GM12874 (cell line): ENCODE measurements around the gene TARBP2.

Source experiments
- TF ChIP-seq, protein P1 (sequence below): IDR thresholded peaks from 2 replicates; pipeline ENCODE4 v1.5.1; 2011; ENCODE audit warnings: low read depth, mild to moderate bottlenecking, control low read depth, low read length, moderate library complexity; ENCODE audit not compliant: insufficient read depth

The TARBP2 gene

GRCh38 chr12:53505086-53505485 lies 4.0 kb downstream of the TARBP2 start:
- TF ChIP-seq, protein P1, sequence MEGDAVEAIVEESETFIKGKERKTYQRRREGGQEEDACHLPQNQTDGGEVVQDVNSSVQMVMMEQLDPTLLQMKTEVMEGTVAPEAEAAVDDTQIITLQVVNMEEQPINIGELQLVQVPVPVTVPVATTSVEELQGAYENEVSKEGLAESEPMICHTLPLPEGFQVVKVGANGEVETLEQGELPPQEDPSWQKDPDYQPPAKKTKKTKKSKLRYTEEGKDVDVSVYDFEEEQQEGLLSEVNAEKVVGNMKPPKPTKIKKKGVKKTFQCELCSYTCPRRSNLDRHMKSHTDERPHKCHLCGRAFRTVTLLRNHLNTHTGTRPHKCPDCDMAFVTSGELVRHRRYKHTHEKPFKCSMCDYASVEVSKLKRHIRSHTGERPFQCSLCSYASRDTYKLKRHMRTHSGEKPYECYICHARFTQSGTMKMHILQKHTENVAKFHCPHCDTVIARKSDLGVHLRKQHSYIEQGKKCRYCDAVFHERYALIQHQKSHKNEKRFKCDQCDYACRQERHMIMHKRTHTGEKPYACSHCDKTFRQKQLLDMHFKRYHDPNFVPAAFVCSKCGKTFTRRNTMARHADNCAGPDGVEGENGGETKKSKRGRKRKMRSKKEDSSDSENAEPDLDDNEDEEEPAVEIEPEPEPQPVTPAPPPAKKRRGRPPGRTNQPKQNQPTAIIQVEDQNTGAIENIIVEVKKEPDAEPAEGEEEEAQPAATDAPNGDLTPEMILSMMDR = no peak

DNA sequence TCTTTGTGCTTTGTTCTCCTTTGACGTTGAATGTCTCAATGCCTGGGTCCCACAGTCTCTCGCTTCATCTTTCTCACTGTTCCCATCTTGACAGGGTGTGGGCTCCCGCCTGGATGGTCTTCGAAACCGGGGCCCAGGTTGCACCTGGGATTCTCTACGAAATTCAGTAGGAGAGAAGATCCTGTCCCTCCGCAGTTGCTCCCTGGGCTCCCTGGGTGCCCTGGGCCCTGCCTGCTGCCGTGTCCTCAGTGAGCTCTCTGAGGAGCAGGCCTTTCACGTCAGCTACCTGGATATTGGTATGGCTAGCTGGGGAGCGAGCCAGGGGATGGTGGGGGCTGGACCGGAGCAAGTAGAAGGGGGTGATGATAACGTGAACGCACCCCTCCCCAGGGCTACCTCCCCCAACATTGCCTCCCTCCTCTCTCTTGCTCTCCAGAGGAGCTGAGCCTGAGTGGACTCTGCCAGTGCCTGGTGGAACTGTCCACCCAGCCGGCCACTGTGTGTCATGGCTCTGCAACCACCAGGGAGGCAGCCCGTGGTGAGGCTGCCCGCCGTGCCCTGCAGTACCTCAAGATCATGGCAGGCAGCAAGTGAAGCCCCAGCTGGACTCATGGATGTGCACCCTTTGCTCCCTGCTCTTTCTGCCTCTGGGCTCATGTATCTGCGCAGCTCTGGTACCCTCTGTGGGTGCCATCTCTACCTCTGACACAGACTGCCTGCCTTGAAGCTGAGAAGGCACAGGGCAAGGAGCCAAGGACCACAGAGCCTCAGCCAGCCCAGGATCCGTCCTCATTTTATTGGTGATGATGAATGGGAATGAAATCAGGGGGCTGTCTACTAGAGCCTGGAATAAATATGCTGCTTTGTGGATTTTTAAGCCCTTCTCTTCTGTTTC lies 4.7 kb downstream of the TARBP2 start:
- TF ChIP-seq, protein P1 = no peak

DNA sequence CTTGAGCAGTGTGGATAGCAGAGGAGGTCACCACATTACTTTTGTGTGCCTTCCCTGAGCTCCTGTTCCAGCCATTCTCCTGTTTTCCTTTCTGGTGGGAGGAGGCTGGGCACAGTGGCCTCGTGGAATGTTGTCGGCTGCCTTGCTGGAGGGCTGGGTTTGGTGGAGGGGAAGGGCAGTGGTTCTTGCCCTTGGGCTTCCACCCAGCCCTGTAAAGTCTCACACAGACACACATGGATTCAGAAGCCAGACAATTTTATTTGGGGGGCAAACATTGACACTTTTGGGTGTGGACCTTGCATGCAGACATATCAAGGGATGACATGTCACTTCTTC lies 5.3 kb downstream of the TARBP2 start:
- TF ChIP-seq, protein P1 = no peak

DNA sequence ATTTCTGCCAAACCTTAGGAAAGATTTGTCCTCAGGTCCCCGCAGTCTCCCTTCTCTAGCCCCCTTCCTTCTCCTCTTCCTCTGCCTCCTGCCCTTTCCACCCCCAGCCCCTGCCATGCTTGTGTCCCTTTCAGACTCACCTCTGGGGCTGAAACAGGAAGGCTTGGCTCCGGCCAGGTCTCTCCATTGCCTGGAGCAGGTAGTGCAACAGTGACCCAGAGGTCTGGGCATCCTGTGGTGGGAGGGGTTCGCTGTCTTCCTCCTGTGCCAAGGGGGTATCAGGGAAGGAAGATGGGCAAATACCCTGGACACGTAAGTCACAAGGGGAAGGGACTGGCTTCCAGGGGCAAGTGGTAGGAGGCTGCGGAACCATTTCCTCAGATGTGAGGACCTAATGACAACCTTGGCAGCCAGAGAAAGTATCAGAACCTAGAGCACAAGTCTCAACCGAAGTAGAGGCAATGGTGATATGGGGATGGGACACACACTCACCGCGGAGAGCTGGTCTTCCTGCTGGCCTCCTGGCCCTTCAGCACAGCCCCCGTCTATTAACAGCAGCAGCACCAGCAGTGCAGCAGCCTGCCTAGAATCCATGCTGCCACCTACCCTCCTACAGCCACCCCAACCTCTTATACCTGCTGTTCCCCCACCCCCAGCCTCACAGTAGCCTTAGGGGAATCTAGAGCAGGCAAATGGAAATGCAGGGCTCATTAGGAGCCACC lies 6.0 kb downstream of the TARBP2 start, which contains the start of gene NPFF:
NPFF (minus strand) TSS at position 604 of the 722 bp plus-strand sequence; CDS start at position 594, 10 bp downstream.
- TF ChIP-seq, protein P1 = no peak

DNA sequence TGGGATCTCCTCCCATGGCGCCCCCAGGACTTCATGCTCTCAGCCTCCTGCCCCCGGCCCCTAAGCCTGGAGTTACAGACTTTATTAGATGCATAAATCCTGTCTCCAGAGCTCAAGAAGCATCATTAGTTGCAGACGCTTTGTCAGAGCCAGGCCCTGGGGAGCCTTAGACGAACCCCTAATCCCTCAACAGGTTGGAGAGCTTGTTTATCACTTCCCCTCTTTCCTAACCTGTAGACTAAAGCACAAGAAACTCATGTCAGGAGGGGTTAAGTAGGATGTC lies 6.5 kb downstream of the TARBP2 start:
- TF ChIP-seq, protein P1 = no peak

DNA sequence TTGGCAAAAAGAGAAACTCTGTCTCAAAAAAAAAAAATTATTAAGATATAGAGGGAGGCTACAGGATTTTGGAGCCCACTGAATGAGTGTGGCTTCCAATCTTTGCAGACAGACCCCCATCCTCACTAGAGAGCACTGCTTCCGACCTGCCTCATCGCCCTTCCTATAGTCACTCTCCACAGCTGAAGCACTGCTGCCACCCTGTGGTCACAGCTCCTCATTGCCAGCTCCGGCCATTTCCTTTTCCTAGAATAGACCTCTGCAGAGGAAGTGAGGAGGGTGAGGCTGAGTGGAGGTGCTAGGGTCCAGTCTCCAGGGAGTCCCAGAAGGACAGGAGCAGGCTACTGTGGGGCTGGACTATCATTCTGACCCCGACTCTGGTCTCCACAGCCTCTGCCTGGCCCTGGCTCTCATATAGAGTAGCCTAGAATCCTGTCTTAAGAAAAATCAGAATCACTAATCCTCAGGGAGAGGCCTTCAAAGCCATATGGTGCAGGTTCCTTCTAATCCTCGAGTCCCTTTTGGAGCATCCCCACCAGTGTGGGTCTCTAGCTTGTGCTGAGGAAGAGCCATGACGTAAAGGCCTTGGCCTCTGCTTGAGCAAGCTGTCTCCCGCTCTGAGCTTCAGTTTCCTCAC lies 7.6 kb downstream of the TARBP2 start:
- TF ChIP-seq, protein P1 = peak; percentile 91

DNA sequence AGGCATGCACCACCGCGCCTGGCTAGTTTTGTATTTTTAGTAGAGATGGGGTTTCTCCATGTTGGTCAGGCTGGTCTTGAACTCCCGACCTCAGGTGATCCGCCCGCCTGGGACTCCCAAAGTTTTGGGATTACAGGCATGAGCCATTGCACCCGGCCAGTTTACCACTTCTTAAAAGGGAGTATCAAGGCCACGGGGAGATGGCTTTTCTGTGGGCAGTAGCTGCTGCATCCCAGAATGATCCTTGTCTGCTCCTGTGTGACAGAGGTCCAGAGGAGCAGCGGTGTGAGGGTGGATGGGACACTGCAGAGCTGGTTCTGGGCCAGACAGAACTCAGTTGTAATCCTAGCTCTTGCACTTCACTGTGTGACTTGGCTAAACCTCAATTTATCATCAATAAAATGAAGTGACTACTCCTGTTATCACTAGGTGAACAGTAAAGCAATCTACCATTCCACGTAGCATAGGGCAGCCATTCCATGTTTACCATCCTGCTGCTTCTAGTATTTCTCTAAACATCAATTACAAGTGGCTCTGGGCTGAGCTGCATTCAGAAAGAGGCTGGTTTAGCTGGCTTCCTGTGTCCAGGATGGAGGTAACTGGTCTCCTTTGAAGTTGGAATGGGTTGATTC lies 9.2 kb downstream of the TARBP2 start:
- TF ChIP-seq, protein P1 = no peak
